ENCODE data around the gene ZNF746. TPM values are rescaled to one million over a fixed set of nuclear protein-coding genes. Genes with fewer than 3 reads are reported as not detected.

The ZNF746 gene
- total and polyA plus RNA-seq, 2 of the 13 experiments (the other 11 are each of a cell fraction or from before 2014, with no cell fraction given), result 3.8 to 8.1 TPM

- TF ChIP-seq THAP9 (CRISPR knock-in tag; IDR thresholded peaks at IDR 0.05; ENCODE audit: borderline replicate concordance), result no peak
- TF ChIP-seq ZNF343 (CRISPR knock-in tag; IDR thresholded peaks at IDR 0.05), result no peak
- TF ChIP-seq HNRNPL (IDR thresholded peaks at IDR 0.05; ENCODE audit: low read depth, low read length), result no peak
- TF ChIP-seq SP140L (CRISPR knock-in tag; IDR thresholded peaks at IDR 0.05; ENCODE audit: borderline replicate concordance), result no peak
- no peak for TF ChIP-seq ETV6 (CRISPR knock-in tag; conservative IDR thresholded peaks at IDR 0.05)
- TF ChIP-seq ZNF570 (CRISPR knock-in tag; IDR thresholded peaks at IDR 0.05; ENCODE audit: borderline replicate concordance), result no peak
These were observed 35.0 kb upstream of the ZNF746 start (continued) for GRCh38 chr7:149532654-149533053.

- POLR2A ChIA-PET, result no interaction called here
- ATAC-seq (no peak), DNase-seq (ENCODE audit: low spot score) (no peak), FAIRE-seq (no peak)
- H3K4me3 ChIP-seq (replicated peaks in 1 of 3; ENCODE audit: insufficient read depth in 1 of 3, low read depth in 2 of 3, low read length in 3 of 3), result no peak overlapping the region
- H3K9me3 ChIP-seq (ENCODE audit: low read length), result peaks cover 45% of the 10 kb centered on the region
- H3K9ac ChIP-seq (ENCODE audit: insufficient read depth, low read depth, low read length), result no peak overlapping the region
- TF ChIP-seq SETDB1 (CRISPR knock-in tag; IDR thresholded peaks at IDR 0.05; ENCODE audit: borderline replicate concordance), result peak; percentile 96
- TF ChIP-seq TOPORS (CRISPR knock-in tag; IDR thresholded peaks at IDR 0.05), result peak; percentile 94
- peak; percentile 99 for TF ChIP-seq ZNF280D (CRISPR knock-in tag; IDR thresholded peaks at IDR 0.05)
- peak; percentile 96 for TF ChIP-seq CBX1 (IDR thresholded peaks at IDR 0.05; ENCODE audit: low read depth)
- TF ChIP-seq ATF3 (CRISPR knock-in tag; IDR thresholded peaks at IDR 0.05), result no peak
- peak; percentile 58; the same call in 1 of the 2 replicates for TF ChIP-seq ZNF280B (CRISPR knock-in tag; IDR thresholded peaks at IDR 0.05; ENCODE audit: borderline replicate concordance)
- peak; percentile 84; the same call in 1 of the 2 replicates for TF ChIP-seq CBX5 (CRISPR knock-in tag; IDR thresholded peaks at IDR 0.05; ENCODE audit: borderline replicate concordance)
- TF ChIP-seq ASH2L (IDR thresholded peaks at IDR 0.05; ENCODE audit: insufficient read length, low read depth, low read length), result no peak
- peak; percentile 100 for TF ChIP-seq ZNF616 (CRISPR knock-in tag; IDR thresholded peaks at IDR 0.05; ENCODE audit: low read depth)
- H3K27ac ChIP-seq (ENCODE audit: extremely low read length, insufficient read depth, low read length), result no peak overlapping the region
- no TSS peak for BruUV-seq (replicated peaks)
- no peaks in the 10 kb centered on the region for H3K4me1 ChIP-seq (ENCODE audit: insufficient read depth, low read length)
- 21% methylated on average over 4 of the region's 4 CpGs for WGBS (ENCODE audit: low lambda C conversion rate)
- H2AFZ ChIP-seq (ENCODE audit: low read length), result no peak overlapping the region
- intact Hi-C loops (cut with micrococcal nuclease; ENCODE audit: unreplicated experiment) (no loop called here), in situ Hi-C loops (cut with HindIII; ENCODE audit: extremely low pct_ligation_motif_present, low pct_unique_long_range_greater_than_20kb) (no loop called here)
- no peaks in the 10 kb centered on the region for H3K27me3 ChIP-seq (ENCODE audit: control insufficient read depth in 1 of 2, insufficient read depth in 2 of 2, low read length in 2 of 2)
- no peaks in the 10 kb centered on the region for H3K79me2 ChIP-seq (ENCODE audit: insufficient read depth, low read length)
- CTCF ChIA-PET (ENCODE audit: low intra/inter-chr PET ratio, low total read pairs), result no interaction called here
- H3K36me3 ChIP-seq (replicated peaks in 1 of 2; ENCODE audit: control insufficient read depth in 1 of 2, insufficient read depth in 2 of 2, low read length in 2 of 2), result no peaks in the 10 kb centered on the region
- H4K20me1 ChIP-seq (ENCODE audit: insufficient read depth, low read length), result no peaks in the 10 kb centered on the region
- no peak overlapping the region for H3K4me2 ChIP-seq (ENCODE audit: low read depth, low read length)
These were observed 31.6 kb upstream of the ZNF746 start for GRCh38 chr7:149529136-149529718.
